Endothelial cell of umbilical vein (primary cell): ENCODE results near the gene ATXN7L2. TPM values are rescaled to one million over a fixed set of nuclear protein-coding genes. Genes with fewer than 3 reads are reported as not detected.

Source experiments
- BruUV-seq: library from RNA; stranded (reverse); fragments of 400-500 nt; replicated peaks from 2 replicates; lab custom pipeline; 2021; lab: Mats Ljungman, UMichigan
- CTCF ChIA-PET: fragments of 300-600, 350-600 bp; sonication (Branson Sonifier 250); formaldehyde crosslinking; loops from one replicate; lab custom pipeline; 2021; ENCODE audit warnings: antibody characterized with exemption, inconsistent platforms; lab: Charles Lee
- POLR2A ChIA-PET: fragments of 300-600, 350-600 bp; sonication (Branson Sonifier 250); formaldehyde crosslinking; loops from one replicate; lab custom pipeline; 2021; ENCODE audit warnings: antibody characterized with exemption, inconsistent platforms; lab: Charles Lee
- DNase-seq: peaks from one replicate; pipeline ENCODE4 v3.0.0-alpha.2; 2011; ENCODE audit warnings: low read depth, low spot score
- FAIRE-seq: peaks from 2 replicates; lab custom pipeline; 2011; peaks lifted over from hg19 to GRCh38; lab: Jason Lieb, UNC
- H2AFZ ChIP-seq: 2 replicates; pipeline ENCODE4 v1.6.0; 2012; ENCODE audit warnings: low read depth, low read length, control low read depth, inconsistent platforms
- H3K27ac ChIP-seq: 2 replicates; pipeline ENCODE4 v1.5.1; 2011; ENCODE audit warnings: low read depth, mild to moderate bottlenecking, control low read depth, low read length, moderate library complexity; ENCODE audit not compliant: insufficient read depth
- H3K27me3 ChIP-seq, 2 experiments: 2 replicates each; pipeline versions ENCODE4 v1.6.0 to v1.6.1; 2011; ENCODE audit warnings: low read length in 2 of 2, mixed read lengths in 1 of 2; ENCODE audit not compliant: control insufficient read depth in 2 of 2, insufficient read depth in 2 of 2
- H3K36me3 ChIP-seq, 2 experiments: 2 replicates in 1 of 2; 3 replicates in 1 of 2; pipeline ENCODE4 v1.5.1; 2011; ENCODE audit warnings: low read length in 2 of 2, mild to moderate bottlenecking in 1 of 2, moderate library complexity in 1 of 2; ENCODE audit not compliant: control insufficient read depth in 2 of 2, insufficient read depth in 2 of 2; ENCODE audit errors: extremely low read depth in 1 of 2
- H3K4me1 ChIP-seq: 3 replicates; pipeline ENCODE4 v1.5.1; 2011; ENCODE audit warnings: mild to moderate bottlenecking, low read length; ENCODE audit not compliant: control insufficient read depth, insufficient read depth; ENCODE audit errors: extremely low read depth
- H3K4me2 ChIP-seq: 2 replicates; pipeline ENCODE4 v1.6.1; 2011; ENCODE audit warnings: low read length, control low read depth, mixed read lengths; ENCODE audit not compliant: insufficient read depth
- H3K4me3 ChIP-seq, 3 experiments: fragments of 200-600 bp in 1 of 3; sonication (generic), shearing (Covaris generic) in 1 of 3; replicated peaks in 1 of 3; 2 replicates each; pipeline ENCODE4 v1.5.1; 2011 to 2016; ENCODE audit warnings: control low read depth in 3 of 3, low read length in 3 of 3, mild to moderate bottlenecking in 2 of 3, inconsistent platforms in 1 of 3, low read depth in 1 of 3, moderate library complexity in 1 of 3; ENCODE audit not compliant: insufficient read depth in 1 of 3
- H3K79me2 ChIP-seq: 2 replicates; pipeline ENCODE4 v1.6.0; 2012; ENCODE audit warnings: low read length, inconsistent platforms; ENCODE audit not compliant: control insufficient read depth, insufficient read depth
- H3K9ac ChIP-seq: replicated peaks from 2 replicates; pipeline ENCODE3; 2011; ENCODE audit warnings: low read length, control low read depth; ENCODE audit not compliant: insufficient read depth; ENCODE audit errors: extremely low read depth
- H3K9me1 ChIP-seq: replicated peaks from 3 replicates; pipeline ENCODE4 v1.6.0; 2011; ENCODE audit warnings: mild to moderate bottlenecking, low read length; ENCODE audit not compliant: control insufficient read depth, insufficient read depth; ENCODE audit errors: extremely low read depth
- H3K9me3 ChIP-seq: replicated peaks from 2 replicates; pipeline ENCODE4 v1.5.1; 2012; ENCODE audit warnings: low read length, inconsistent platforms; ENCODE audit not compliant: control insufficient read depth, insufficient read depth
- H4K20me1 ChIP-seq: replicated peaks from 2 replicates; pipeline ENCODE3; 2011; ENCODE audit warnings: mild to moderate bottlenecking, low read length; ENCODE audit not compliant: control insufficient read depth, insufficient read depth; ENCODE audit errors: extremely low read depth
- CTCF ChIP-seq, 2 donors: IDR thresholded peaks; 1 replicate in 1 of 2; 2 replicates in 1 of 2; pipeline ENCODE4 v1.5.1; 2011; ENCODE audit warnings: low read length in 2 of 2, mild to moderate bottlenecking in 2 of 2, moderate library complexity in 2 of 2, control low read depth in 1 of 2, inconsistent platforms in 1 of 2, low read depth in 1 of 2; ENCODE audit not compliant: insufficient read depth in 1 of 2; ENCODE audit errors: extremely low read depth in 1 of 2
- EZH2 ChIP-seq: IDR thresholded peaks from 2 replicates; pipeline ENCODE4 v1.6.1; 2012; ENCODE audit warnings: borderline replicate concordance, low read depth, mild to moderate bottlenecking, moderate library complexity, low read length, inconsistent platforms; ENCODE audit not compliant: severe bottlenecking
- FOS ChIP-seq: IDR thresholded peaks from 2 replicates; pipeline ENCODE4 v1.6.1; 2011; ENCODE audit warnings: mild to moderate bottlenecking, low read length, moderate library complexity, borderline replicate concordance; ENCODE audit not compliant: insufficient read depth
- GATA2 ChIP-seq: IDR thresholded peaks from 2 replicates; pipeline ENCODE4 v1.7.0; 2011; ENCODE audit warnings: low read depth, mild to moderate bottlenecking, moderate library complexity, mixed read lengths, low read length; ENCODE audit not compliant: insufficient read length, insufficient read depth
- JUN ChIP-seq: IDR thresholded peaks from 2 replicates; pipeline ENCODE4 v1.6.1; 2011; ENCODE audit warnings: borderline replicate concordance, low read depth; ENCODE audit not compliant: insufficient read length, insufficient read depth
- MYC ChIP-seq: IDR thresholded peaks from one replicate; pipeline ENCODE4 v1.6.1; 2011; ENCODE audit warnings: mild to moderate bottlenecking, low read depth, low read length
- POLR2A ChIP-seq: IDR thresholded peaks from 2 replicates; pipeline ENCODE4 v1.6.1; 2012; ENCODE audit warnings: low read depth, mild to moderate bottlenecking, control low read depth, low read length
- POLR2AphosphoS5 ChIP-seq: IDR thresholded peaks from 2 replicates; pipeline ENCODE4 v1.6.1; 2012; ENCODE audit warnings: low read depth, mild to moderate bottlenecking, control low read depth, low read length, moderate library complexity; ENCODE audit not compliant: insufficient read depth
- dilution Hi-C: fragments of 300-500 bp; cut with MboI; formaldehyde crosslinking; loops from one replicate; pipeline ENCODE4 v1.15.0; 2019; ENCODE audit warnings: low sequenced_read_pairs; ENCODE audit not compliant: extremely low pct_ligation_motif_present
- intact Hi-C: fragments of 100-400 bp; cut with micrococcal nuclease; formaldehyde crosslinking; loops from one replicate; pipeline ENCODE4 v1.10.0; 2022
- polyA plus RNA-seq, 4 experiments: library from polyadenylated mRNA; depleted of rRNA in 3 of 4; stranded (reverse) in 3 of 4; unstranded in 1 of 4; fragments of >200 nt; gene quantifications; 2 replicates each; pipeline versions ENCODE4 v1.2.1 to v1.2.3, GENCODE V29; 2011 to 2012; ENCODE audit warnings: missing spikeins in 1 of 4
- total RNA-seq: library from RNA; stranded (reverse); gene quantifications from 2 replicates; pipeline ENCODE4 v1.2.3, GENCODE V29; 2021
- TF ChIP-seq, protein P1 (sequence below): IDR thresholded peaks from 2 replicates; pipeline ENCODE4 v1.6.1; 2011; ENCODE audit not compliant: insufficient read depth, insufficient read length

Gene ATXN7L2
- total and polyA plus RNA-seq, 2 donors (not counting 3 experiments of a cell fraction or from before 2014, with no cell fraction given): 4.4 to 4.9 TPM

DNA sequence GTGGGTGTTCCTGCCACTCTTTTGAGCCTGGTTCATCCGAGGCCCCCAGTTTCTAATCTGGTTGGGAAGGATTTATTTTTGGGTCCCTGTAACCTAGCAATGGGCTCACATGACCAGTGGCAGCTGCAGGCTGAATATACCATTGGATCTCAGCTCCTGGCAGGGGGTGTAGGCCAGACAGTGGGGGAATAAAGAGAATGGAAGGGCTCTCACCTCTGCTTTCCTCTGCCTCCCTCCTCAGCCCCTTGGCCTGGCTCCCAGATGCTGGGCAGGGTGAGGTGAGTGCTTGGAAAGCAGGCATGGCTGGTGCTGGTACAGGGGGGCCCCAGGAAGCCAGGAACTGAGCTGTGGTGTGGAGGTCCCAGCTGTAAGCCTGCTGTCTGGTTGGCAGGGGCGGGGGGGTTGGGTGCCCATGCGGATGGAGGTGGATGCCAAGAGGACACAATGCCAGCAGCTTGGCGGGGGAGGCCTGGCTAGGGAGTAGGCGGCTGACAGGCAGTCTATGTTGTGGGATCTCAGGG, 52.3 kb downstream of the ATXN7L2 start:
- Histone ChIP-seq H3K4me3 (no peak overlapping the region), H3K9ac (no peak overlapping the region), H4K20me1 (no peaks in the 10 kb centered on the region), H3K79me2 (no peaks in the 10 kb centered on the region), H3K4me1 (peaks cover 4% of the 10 kb centered on the region), H3K4me2 (no peak overlapping the region), H3K27me3 (no peaks in the 10 kb centered on the region), H2AFZ (no peak overlapping the region), H3K9me1 (no peaks in the 10 kb centered on the region), H3K9me3 (no peaks in the 10 kb centered on the region), H3K36me3 (no peaks in the 10 kb centered on the region), H3K27ac (no peak overlapping the region)
- ChIA-PET POLR2A (no interaction called here), CTCF (interaction anchor here (0.6 to 18.7 kb wide), 4 partner anchors 10 to 197 kb away, joined by 4 to 955 read pairs (median 11); partner anchors contain the start of genes AMIGO1 and CYB561D1)
- no peak for DNase-seq
- BruUV-seq: no TSS peak
- intact Hi-C loops (no loop called here), dilution Hi-C loops (no loop called here)
- no peak for TF ChIP-seq GATA2
- no peak for TF ChIP-seq POLR2AphosphoS5
- no peak for TF ChIP-seq CTCF (IDR thresholded peaks at IDR 0.05; ENCODE audit: extremely low read depth in 1 of 2, insufficient read depth in 1 of 2, low read depth in 1 of 2, low read length in 2 of 2)
- TF ChIP-seq MYC: no peak
- TF ChIP-seq FOS: no peak
- TF ChIP-seq, protein P1, sequence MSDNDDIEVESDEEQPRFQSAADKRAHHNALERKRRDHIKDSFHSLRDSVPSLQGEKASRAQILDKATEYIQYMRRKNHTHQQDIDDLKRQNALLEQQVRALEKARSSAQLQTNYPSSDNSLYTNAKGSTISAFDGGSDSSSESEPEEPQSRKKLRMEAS: no peak
- TF ChIP-seq POLR2A: no peak
- TF ChIP-seq JUN: no peak
- TF ChIP-seq EZH2: no peak
- FAIRE-seq: no peak
